ENCODE measurements around the gene ZNF532.
"Not testable (repeated sequence)": the region's sequence is repeated elsewhere in the genome, so short reads cannot be mapped to it uniquely, and the experiment has no call there.

Gene ZNF532

DNA sequence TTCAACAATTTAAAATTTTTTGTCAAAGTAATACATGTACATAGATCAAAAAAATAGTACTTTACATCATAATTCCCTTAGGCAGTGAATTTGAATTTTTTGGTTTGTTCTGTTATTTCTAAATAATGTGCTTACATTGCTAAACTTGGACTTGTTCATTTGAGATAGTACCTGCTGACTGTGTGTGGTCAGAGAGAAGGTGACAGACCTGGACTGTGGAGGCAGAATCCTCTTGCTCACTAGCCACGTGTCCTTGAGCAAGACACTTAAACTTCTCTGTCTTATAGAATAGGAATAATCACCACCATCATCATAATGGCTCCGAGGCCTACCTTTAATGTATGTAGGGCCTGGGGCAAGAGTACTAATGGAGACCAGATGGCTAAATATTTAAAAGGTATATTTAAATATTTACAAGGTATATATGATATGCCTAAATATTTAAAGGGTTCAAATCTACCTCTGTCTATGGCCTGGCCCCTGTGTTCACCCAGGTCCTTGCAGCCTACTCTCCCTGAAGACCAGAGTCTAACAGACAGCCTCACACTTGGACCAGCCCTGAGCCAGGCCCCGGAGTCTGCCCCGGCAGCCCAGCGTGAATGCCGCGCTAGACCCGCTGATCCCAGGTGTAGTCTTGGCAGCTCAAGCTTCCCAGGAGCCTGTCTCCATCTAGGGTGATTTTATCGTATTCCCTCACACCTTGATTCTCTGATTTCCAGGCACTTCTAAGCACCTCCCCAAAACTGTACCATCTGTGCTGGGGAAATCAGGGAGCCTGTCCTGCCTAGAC, 33.5 kb downstream of the ZNF532 start:
- DNase-seq, result no peak

DNA sequence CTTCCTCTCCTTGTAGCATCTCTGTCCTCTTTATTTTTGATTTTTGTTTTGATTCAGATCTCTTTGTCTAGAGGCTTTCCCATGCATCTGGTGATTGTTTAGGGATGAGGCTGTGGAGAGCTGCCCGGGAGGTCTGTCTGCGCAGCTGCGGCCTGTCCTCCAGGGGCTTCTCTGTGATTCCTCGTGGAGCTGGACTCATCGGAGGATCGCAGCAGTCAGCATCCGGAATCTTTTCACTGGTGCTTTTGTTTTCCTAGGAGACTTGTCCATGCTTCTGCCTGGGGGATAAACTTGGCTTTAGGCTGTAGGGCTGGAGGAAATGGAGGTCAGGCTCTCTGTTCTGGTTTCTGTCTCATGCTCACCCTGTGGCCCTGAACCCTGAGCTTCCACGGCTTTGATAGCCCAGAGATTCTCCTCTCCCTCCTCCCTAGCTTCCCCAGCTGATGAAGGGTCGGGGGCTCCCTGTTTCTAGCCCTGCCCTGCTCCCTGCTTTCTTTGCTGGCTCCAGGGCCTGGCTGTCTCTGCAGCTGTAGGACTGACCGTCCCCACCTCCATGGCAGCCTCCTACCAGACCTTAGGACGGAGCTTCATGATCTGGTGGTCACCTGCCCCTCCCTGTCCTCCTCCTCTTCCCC, 35.5 kb downstream of the ZNF532 start:
- DNase-seq, result no peak

DNA sequence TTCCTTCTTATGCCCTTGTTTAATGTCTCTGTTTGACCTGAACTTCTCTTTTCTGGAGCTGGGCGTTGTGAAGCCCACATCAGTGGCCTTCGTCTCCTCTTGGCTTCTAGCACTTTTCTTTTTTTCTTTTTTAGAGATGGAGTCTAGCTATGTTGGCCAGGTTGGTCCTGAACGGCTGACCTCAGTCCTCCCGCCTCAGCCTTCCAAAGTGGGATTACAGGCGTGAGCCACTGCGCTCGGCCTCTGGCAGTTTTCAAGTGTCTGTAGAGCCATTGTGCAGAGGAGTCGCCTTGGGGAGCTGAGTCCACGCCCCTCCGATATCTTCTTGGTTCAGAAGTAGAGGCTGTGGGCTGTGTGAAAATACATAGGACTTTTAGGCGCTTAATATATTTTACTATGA, 36.5 kb downstream of the ZNF532 start:
- no peak for DNase-seq

DNA sequence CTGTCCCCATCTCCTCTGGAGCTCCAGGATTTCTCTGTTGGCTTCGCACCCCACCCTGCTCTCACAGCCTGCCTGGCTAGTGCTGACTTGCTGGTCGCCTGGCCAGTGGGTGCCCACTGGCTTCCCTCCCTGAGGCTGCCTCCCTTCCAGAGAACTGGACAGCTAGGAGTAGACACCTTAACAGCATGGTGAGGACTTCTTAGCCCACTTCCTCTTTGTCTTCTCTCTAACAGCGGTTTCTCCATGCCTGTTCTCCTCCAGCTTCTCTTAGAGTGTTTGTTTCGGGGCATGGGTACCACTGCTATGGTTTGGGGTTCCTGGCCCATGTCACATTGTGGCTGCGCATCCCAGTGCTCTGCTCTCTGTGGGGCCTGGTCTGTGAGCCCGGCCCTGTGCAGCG, 37.1 kb downstream of the ZNF532 start:
- no peak for DNase-seq

DNA sequence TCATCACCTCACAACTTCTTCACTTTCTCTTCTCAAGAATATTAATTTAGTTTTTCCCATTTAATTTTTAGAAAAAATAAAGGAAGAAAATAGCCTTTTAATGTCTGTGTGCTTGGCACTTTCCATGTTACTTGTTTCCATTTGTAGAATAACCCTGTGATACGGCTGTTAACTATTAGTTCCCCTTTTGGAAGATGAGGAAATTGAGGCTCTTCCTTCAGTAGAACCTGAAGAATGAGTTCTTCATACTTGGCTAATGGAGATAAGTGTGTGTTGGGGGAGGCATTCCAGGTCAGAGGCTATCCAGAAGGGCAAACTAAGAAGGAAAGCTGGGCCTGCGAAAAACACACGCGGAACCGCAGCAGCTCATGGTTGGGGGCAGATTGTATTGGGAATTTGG, 38.3 kb downstream of the ZNF532 start:
- no peak for DNase-seq

DNA sequence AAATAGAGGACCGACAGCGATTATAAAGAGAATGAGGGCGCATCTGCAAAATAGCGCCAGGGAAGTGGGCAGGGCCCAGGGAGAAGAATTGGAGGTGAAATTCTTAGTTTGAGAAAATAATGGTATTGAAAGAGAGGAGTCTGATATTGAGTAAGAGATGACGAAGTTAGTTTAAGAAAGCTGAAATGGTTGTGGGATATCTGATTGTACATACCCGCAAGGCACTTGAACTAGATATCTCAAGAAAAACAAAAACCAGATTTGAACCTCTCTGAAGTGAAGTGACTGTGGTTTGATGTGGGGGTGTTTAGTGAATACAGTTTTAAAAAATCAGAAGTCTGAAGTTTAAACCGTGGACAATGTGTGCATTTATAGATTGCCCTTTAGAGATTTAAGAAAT, 38.9 kb downstream of the ZNF532 start:
- no peak for DNase-seq

DNA sequence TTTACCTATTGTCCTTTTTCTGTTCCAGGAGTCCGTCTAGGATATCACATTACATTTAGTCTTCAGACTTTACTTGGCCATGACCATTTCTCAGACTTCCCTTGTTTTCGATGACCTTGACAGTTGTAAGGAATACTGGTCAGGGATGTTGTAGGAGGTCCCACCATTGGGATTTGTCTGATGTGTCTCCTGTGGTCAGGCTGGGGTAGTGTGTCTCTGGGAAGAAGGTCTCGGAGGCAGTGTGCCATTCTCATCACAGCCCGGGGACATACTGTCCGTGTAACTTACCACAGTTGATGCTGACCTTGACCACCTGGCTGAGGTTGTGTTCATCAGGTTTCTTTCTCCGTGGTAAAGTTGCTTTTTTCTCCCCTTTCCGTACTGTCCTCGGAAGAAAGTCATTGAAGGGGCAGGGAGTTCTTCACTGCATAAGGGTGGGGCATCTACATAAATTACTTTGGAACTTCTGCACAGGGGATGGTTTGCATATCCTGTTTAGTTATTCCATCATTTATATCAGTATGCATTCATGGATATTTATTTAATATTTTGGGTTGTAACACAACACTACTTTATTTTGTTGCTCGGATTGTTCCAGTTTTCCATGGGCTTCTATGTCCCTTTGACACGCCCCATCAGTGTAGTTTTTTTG, 41.2 kb downstream of the ZNF532 start:
- DNase-seq, result no peak

DNA sequence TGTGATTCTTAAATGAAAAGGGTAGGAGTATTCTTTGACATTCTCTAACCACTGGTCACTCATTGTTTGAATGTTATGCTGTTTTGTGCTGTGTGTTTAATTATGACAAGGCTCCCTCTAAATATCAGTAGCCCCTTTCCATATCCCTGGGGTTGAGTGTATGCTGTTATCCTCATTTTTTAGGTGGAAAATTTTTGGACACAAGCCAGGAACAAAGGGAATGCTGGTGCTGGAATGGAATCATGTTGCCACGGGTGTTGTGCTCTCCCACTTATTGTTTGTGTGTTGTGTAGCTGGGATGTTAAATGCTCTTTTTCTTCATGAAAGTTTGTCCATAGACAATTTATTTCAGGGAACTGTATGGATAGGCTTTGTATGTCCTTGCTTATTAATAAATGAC, 43.3 kb downstream of the ZNF532 start:
- no peak for DNase-seq

DNA sequence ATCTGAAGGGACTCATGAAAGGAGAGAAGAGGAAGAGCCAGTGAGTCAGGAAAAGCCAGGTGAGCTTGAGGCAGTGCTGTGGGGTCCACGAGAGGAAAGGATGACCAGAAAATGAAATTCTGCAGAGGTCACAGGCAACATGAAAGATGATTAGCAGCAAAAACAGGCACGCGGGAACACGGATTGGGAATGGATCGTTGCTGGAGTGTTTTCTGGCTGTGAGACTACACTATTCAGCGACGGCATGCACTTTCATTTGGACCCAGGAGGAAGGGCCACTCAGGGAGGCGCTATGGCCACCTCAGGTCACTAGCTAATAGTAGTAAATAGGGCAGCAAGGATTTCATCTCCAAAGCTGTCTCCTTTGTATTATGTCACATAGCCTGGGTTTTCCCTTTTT, 44.8 kb downstream of the ZNF532 start:
- no peak for DNase-seq

DNA sequence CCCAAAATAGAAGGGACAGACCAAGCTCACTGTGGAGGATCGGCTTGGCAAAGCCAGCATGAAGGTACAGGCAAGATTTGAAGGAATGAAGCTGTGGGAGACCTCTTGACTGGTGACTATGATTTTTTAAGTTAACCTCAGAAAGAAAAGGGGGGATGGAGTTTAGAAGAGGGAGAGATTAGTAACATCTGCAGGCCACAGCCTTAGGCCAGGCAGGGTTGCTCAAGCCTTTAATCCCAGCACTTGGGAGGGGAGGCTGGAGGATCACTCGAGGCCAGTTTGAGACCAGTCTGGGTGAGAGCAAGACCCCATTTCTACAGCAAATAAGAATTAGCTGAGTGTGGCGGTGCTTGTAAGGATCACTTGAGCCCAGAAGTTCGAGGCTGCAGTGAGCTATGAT, 46.6 kb downstream of the ZNF532 start:
- no peak for DNase-seq

DNA sequence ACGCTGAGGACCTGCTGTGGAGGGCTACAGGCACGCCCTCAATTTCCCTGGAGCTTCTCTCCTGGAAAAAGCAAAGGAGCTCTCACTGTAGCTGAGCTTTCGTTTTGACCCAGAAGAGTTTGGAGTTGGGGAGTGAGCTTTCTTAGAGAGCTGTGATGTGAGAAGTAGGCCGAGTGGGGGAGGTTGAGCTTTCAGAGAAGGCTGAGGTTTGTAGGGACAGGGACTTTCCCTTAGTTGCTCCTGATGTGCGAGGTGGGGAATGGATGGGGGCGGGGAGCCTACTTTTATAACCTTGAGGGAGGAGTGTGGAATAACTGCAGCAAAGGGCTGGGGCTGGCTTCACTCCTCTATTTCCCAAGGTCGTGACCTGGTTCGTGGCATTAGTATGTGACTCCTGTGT, 47.1 kb downstream of the ZNF532 start:
- no peak for DNase-seq

DNA sequence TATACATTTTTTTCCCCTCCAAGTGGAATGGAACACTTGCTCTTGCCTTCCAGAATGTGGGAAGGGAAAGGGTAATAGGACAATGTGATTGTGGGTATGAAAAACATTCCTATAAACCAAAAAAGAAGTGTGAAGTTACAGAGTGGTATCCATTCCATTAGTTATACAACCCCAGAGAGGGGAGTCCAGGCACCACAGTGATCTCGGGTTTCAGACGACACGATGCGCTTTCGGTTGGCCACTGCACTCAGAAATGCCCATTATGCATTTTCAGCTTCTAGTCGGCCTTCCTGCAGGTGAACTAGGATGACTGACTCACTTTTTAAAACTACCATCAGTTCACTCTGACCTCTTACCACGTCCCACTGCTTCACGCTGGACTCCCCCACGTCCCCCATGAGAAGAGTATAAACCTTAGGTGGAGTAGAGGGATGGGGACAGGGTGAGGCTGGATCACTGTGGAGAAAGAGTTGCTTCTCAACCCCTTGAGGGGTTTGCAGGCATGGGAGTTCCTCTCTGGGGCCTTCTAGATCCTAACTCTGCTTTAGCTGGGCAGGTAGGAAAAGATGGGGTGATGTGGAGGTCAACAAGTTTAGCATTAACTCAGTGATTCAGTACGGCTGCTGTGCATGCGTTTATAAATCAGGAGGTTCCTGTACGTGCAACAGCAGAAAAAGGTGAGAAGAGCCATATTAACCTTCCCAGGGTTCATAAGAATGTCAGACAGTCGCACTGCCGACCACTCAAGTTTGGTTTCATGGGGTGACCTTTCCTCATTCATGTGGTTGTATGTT, 50.5 kb downstream of the ZNF532 start:
- no peak for DNase-seq

DNA sequence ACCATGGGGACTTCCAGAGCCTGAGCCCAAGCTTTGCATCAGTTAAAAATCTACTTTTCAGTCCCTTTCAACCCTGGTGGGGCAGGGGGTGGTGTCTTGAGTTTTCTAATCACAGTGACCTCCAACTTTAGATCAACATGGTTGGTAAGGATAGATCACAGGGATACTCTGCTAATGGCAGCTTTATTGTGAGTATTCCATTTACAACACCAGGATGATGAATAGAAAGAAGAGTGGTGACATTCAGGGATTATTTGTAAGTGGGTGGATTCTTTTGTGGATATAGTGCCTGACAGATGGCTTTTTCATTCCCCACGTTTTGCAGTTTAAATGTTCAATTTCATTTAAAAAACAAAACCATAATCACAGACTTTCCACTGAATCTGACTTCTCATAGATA, 51.3 kb downstream of the ZNF532 start:
- no peak for DNase-seq

DNA sequence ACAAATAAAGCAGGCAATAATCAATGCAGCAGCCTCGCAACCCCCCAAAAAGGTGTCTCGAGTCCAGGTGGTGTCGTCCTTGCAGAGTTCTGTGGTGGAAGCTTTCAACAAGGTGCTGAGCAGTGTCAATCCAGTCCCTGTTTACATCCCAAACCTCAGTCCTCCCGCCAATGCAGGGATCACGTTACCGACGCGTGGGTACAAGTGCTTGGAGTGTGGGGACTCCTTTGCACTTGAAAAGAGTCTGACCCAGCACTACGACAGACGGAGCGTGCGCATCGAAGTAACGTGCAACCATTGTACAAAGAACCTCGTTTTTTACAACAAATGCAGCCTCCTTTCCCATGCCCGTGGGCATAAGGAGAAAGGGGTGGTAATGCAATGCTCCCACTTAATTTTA, 55.3 kb downstream of the ZNF532 start:
- DNase-seq, result not testable (repeated sequence)

DNA sequence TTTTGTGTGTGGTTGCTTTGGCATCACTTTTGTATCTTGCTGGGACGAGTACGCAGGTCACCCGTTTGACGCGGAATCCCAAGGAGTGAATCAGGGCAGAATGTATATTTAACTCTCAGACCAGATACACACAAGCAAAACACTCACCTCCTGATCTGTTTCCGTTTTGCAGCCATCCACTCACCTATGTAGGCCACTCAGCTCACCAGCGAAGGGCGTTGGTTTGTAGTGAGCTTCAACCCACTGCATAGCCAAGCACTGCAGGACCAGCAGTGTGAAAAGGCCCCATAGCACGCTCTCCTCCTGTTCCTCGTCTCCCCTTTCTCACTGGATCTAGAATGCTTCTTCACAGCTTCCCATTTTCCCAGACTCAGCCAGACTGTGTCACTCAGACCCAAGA, 58.3 kb downstream of the ZNF532 start:
- DNase-seq, result no peak

DNA sequence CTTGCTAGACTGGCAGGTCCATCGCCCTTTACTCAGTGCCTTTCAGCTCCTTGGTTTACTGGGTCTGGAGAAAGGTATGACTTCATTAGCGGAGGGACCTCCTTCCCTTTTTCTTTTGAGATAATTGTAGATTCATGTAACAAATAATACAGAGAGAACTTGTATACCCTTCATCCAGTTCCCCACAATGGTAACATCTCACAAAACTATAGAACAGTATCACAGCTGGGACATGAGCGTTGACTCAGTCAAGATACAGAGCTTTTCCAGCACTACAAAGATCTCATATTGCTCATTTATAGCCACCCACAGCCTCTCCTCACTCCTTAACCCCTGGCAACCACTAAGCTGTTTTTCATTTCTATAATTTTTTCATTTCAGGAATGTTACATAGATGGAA, 59.8 kb downstream of the ZNF532 start:
- DNase-seq, result no peak

DNA sequence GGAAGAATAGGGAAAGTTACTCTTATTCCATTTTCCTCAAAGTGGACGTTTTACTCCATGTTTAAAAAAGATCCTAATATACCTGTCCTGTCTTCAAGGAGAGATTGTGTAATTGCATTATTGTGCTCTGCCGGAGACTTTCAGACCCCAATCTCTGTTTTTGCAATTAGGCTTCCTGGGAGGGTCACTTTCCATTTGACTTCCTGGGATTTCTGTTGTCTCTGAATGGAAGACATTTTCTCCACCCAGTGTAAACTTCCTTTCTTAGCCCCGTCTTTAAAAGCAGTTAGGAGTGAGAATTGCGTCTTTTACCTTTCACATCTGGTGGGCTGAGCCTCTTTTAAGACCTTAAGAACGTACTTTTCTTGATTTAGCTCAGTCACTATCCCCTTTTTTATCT, 63.0 kb downstream of the ZNF532 start:
- no peak for DNase-seq

DNA sequence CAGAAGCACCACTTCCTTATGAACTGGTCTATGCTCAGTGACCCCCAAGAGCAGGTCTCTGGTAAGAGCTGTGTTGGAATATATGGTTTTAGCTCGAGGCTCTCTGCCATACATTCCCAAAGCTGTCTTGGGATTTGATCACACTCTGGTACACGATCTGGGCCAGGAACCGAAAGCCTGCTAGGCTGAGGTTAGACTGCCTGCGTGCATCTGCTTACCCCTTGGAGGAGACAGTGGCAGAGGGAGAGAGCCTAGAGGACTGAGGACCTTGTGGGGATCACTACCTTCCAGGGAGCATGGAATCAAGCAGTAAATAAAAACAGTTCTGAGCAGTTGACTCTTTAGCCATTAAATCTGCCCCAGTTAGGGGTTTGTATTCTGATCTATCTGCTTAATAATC, 63.7 kb downstream of the ZNF532 start:
- DNase-seq, result no peak

DNA sequence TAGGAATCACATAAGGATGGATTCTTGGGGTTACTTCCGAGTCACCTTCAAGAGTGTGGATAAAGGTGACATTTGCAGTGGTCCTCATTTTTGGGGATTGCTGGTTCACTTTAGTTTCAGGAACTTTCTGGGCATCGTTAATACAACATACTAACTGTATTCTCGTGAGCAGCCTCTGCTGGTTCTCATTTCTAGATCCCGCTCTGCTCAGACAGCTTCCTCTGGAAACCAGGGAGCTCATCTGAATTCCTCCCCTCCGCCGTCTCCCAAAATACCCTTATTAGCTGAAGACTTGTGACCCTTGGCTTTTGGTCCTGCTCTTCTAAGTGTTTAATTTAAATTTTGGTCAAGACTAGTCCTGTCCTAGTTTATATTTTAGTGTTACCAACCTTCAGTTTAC, 64.5 kb downstream of the ZNF532 start:
- DNase-seq, result no peak

DNA sequence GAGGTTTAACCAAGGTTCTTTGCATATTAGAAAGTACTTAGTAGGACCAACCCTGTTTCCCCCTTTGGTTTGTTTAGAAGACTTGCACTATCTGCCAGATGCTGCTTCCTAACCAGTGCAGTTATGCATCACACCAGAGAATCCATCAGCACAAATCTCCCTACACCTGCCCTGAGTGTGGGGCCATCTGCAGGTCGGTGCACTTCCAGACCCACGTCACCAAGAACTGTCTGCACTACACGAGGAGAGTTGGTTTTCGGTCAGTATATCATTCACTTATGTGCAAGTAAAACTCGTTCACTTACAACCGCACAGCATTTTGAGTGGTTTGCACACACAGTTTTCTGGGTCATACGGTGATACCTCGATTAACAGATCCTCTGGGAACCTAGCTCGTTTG, 69.7 kb downstream of the ZNF532 start:
- no peak for DNase-seq

DNA sequence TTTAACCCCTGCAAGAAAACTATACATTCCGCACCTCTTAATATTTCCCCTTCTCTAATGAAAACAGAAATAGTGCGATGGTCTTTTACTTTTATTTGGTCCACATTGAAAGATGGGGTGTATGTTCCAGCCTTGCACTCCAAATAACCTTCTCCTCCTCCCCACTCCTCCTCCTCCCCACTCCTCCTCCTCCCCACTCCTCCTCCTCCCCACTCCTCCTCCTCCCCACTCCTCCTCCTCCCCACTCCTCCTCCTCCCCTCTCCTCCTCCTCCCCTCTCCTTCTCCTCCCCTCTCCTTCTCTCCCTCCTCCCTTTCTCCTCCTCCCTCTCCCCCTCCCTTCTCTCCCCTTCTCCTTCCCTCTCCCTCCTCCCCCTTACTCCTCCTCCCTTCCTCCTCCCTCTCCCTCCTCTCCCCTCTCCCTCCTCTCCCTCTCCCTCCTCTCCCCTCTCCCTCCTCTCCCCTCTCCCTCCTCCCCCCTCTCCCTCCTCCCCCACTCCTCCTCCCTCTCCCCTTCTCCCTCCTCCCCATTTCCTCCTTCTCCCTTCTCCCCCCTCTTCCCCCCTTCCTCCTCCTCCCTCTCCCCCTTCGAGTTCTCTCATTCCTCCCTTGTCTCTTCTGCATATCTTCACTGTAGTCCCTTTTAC, 70.4 kb downstream of the ZNF532 start:
- no peak for DNase-seq
